Choroid plexus epithelial cell (primary cell): ENCODE data around the gene PLAAT3.
"Not testable (repeated sequence)": the region's sequence is repeated elsewhere in the genome, so short reads cannot be mapped to it uniquely, and the experiment has no call there.

Experiments
- DNase-seq: peaks from one replicate; pipeline ENCODE4 v3.0.0-alpha.2; 2010; ENCODE audit warnings: low read depth
- H3K4me3 ChIP-seq: 2 replicates; pipeline ENCODE4 v1.5.1; 2011; ENCODE audit warnings: low read depth, mild to moderate bottlenecking, control low read depth, low read length, moderate library complexity
- CTCF ChIP-seq: conservative IDR thresholded peaks from 2 replicates; pipeline ENCODE4 v1.5.1; 2011; ENCODE audit warnings: low read depth, mild to moderate bottlenecking, control low read depth, inconsistent platforms, low read length, moderate library complexity

PLAAT3 gene

GRCh38 chr11:63595296-63595695, 18.9 kb downstream of the PLAAT3 start:
- peak; percentile 71 for DNase-seq
- H3K4me3 ChIP-seq: no peak overlapping the region
- TF ChIP-seq CTCF: no peak

GRCh38 chr11:63592975-63593395, 21.2 kb downstream of the PLAAT3 start:
- TF ChIP-seq CTCF: peak; percentile 94
- DNase-seq: peak; percentile 77
- no peak overlapping the region for H3K4me3 ChIP-seq

GRCh38 chr11:63590024-63590788, 24.0 kb downstream of the PLAAT3 start:
- no peak overlapping the region for H3K4me3 ChIP-seq
- DNase-seq: no peak
- TF ChIP-seq CTCF: no peak

GRCh38 chr11:63589000-63589399, 25.2 kb downstream of the PLAAT3 start:
- TF ChIP-seq CTCF: no peak
- H3K4me3 ChIP-seq: no peak overlapping the region

GRCh38 chr11:63586451-63587166, 27.6 kb downstream of the PLAAT3 start:
- no peak overlapping the region for H3K4me3 ChIP-seq
- no peak for DNase-seq
- TF ChIP-seq CTCF: no peak

More at GRCh38 chr11:63589000-63589399, 25.2 kb downstream of the PLAAT3 start:
- DNase-seq: no peak

GRCh38 chr11:63583357-63583677, 30.9 kb downstream of the PLAAT3 start:
- no peak for DNase-seq
- no peak overlapping the region for H3K4me3 ChIP-seq
- no peak for TF ChIP-seq CTCF

- not testable (repeated sequence) for H3K4me3 ChIP-seq, DNase-seq
These were observed 33.0 kb downstream of the PLAAT3 start for GRCh38 chr11:63581224-63581623.

- DNase-seq, H3K4me3 ChIP-seq: not testable (repeated sequence)
These were observed 35.4 kb downstream of the PLAAT3 start for GRCh38 chr11:63578882-63579281.
